Activated naive CD4-positive, alpha-beta T cell treated with anti-CD3 and anti-CD28 coated beads, Interleukin-2, amount 10 ng/mL, durations not matched to agents 7 days and 5 days (primary cell): ENCODE results near the gene ESRP2.

Experiments used
- CTCF ChIA-PET: fragments of 350-600 bp; sonication (Branson Sonifier 250); formaldehyde crosslinking; loops from one replicate; lab custom pipeline; 2021; ENCODE audit warnings: antibody characterized with exemption; lab: Charles Lee
- DNase-seq: peaks from one replicate; pipeline ENCODE4 v3.0.0-alpha.2; 2020
- H3K27ac Mint-ChIP-seq: one replicate; pipeline ENCODE4 v1.8.0; 2021; ENCODE audit warnings: mild to moderate bottlenecking, moderate library complexity, mixed read lengths
- H3K27me3 Mint-ChIP-seq: one replicate; pipeline ENCODE4 v1.8.0; 2021; ENCODE audit warnings: mild to moderate bottlenecking, mixed read lengths
- H3K36me3 Mint-ChIP-seq: one replicate; pipeline ENCODE4 v1.8.0; 2021; ENCODE audit warnings: mixed read lengths
- H3K4me1 Mint-ChIP-seq: one replicate; pipeline ENCODE4 v1.8.0; 2021; ENCODE audit warnings: mixed read lengths
- H3K4me3 Mint-ChIP-seq: one replicate; pipeline ENCODE4 v1.8.0; 2021; ENCODE audit warnings: mild to moderate bottlenecking, moderate library complexity, mixed read lengths
- H3K9me3 Mint-ChIP-seq: one replicate; pipeline ENCODE4 v1.8.0; 2021; ENCODE audit warnings: mixed read lengths

The ESRP2 gene

GRCh38 chr16:68202091-68202519, 33.8 kb downstream of the ESRP2 start:
- peaks cover 2% of the 10 kb centered on the region for H3K4me1 Mint-ChIP-seq
- CTCF ChIA-PET, result interaction anchor here (0.8 kb wide), 1 partner anchor 63 kb away, joined by 3 read pairs; no protein-coding TSS in a partner anchor
- H3K27ac Mint-ChIP-seq, result no peak overlapping the region
- no peaks in the 10 kb centered on the region for H3K27me3 Mint-ChIP-seq
- DNase-seq, result no peak
- no peaks in the 10 kb centered on the region for H3K9me3 Mint-ChIP-seq
- peaks cover 20% of the 10 kb centered on the region for H3K36me3 Mint-ChIP-seq
- no peak overlapping the region for H3K4me3 Mint-ChIP-seq

GRCh38 chr16:68200088-68200783, 35.7 kb downstream of the ESRP2 start:
- Mint-ChIP-seq H3K27ac (no peak overlapping the region), H3K36me3 (peaks cover 14% of the 10 kb centered on the region), H3K4me3 (no peak overlapping the region), H3K9me3 (no peaks in the 10 kb centered on the region), H3K27me3 (no peaks in the 10 kb centered on the region), H3K4me1 (peaks cover 2% of the 10 kb centered on the region)
- DNase-seq, result no peak
- CTCF ChIA-PET, result interaction anchor here (0.7 to 1.0 kb wide), 2 partner anchors 108 to 1671 kb away, joined by 3 read pairs; no protein-coding TSS in a partner anchor

- Mint-ChIP-seq H3K27ac (no peak overlapping the region), H3K4me1 (peaks cover 2% of the 10 kb centered on the region), H3K36me3 (peaks cover 26% of the 10 kb centered on the region), H3K4me3 (no peak overlapping the region), H3K27me3 (no peaks in the 10 kb centered on the region), H3K9me3 (no peaks in the 10 kb centered on the region)
- CTCF ChIA-PET, result no interaction called here
- no peak for DNase-seq
Measured at GRCh38 chr16:68197250-68197649, 38.7 kb downstream of the ESRP2 start.

GRCh38 chr16:68194251-68194650, 41.7 kb downstream of the ESRP2 start:
- H3K4me1 Mint-ChIP-seq, result no peaks in the 10 kb centered on the region
- H3K4me3 Mint-ChIP-seq, result no peak overlapping the region
- H3K9me3 Mint-ChIP-seq, result no peaks in the 10 kb centered on the region
- H3K27me3 Mint-ChIP-seq, result no peaks in the 10 kb centered on the region
- H3K27ac Mint-ChIP-seq, result no peak overlapping the region
- DNase-seq, result no peak
- CTCF ChIA-PET, result no interaction called here
- peaks cover 34% of the 10 kb centered on the region for H3K36me3 Mint-ChIP-seq

GRCh38 chr16:68190736-68191510, 45.0 kb downstream of the ESRP2 start:
- H3K4me3 Mint-ChIP-seq, result no peak overlapping the region
- H3K4me1 Mint-ChIP-seq, result no peaks in the 10 kb centered on the region
- no peaks in the 10 kb centered on the region for H3K9me3 Mint-ChIP-seq
- no peak overlapping the region for H3K27ac Mint-ChIP-seq
- peaks cover 42% of the 10 kb centered on the region for H3K36me3 Mint-ChIP-seq
- H3K27me3 Mint-ChIP-seq, result no peaks in the 10 kb centered on the region
- DNase-seq, result no peak
- CTCF ChIA-PET, result no interaction called here

GRCh38 chr16:68190081-68190480, 45.8 kb downstream of the ESRP2 start:
- Mint-ChIP-seq H3K36me3 (peaks cover 46% of the 10 kb centered on the region), H3K4me1 (no peaks in the 10 kb centered on the region), H3K27ac (no peak overlapping the region), H3K9me3 (no peaks in the 10 kb centered on the region), H3K4me3 (no peak overlapping the region), H3K27me3 (no peaks in the 10 kb centered on the region)
- no peak for DNase-seq
- CTCF ChIA-PET, result no interaction called here

- CTCF ChIA-PET, result no interaction called here
- H3K27me3 Mint-ChIP-seq, result no peaks in the 10 kb centered on the region
- no peak overlapping the region for H3K27ac Mint-ChIP-seq
- no peaks in the 10 kb centered on the region for H3K9me3 Mint-ChIP-seq
- DNase-seq, result no peak
- H3K36me3 Mint-ChIP-seq, result peaks cover 47% of the 10 kb centered on the region
- H3K4me1 Mint-ChIP-seq, result no peaks in the 10 kb centered on the region
- H3K4me3 Mint-ChIP-seq, result no peak overlapping the region
Measured at GRCh38 chr16:68188170-68188569, 47.8 kb downstream of the ESRP2 start.

- DNase-seq, result no peak
- Mint-ChIP-seq H3K4me1 (no peaks in the 10 kb centered on the region), H3K4me3 (no peak overlapping the region), H3K27ac (no peak overlapping the region), H3K9me3 (no peaks in the 10 kb centered on the region), H3K36me3 (peaks cover 47% of the 10 kb centered on the region), H3K27me3 (no peaks in the 10 kb centered on the region)
- CTCF ChIA-PET, result no interaction called here
Measured at GRCh38 chr16:68187505-68187904, 48.4 kb downstream of the ESRP2 start.

GRCh38 chr16:68186877-68187276, 49.0 kb downstream of the ESRP2 start:
- H3K27me3 Mint-ChIP-seq, result no peaks in the 10 kb centered on the region
- no peak overlapping the region for H3K4me3 Mint-ChIP-seq
- H3K4me1 Mint-ChIP-seq, result no peaks in the 10 kb centered on the region
- no peak overlapping the region for H3K27ac Mint-ChIP-seq
- H3K9me3 Mint-ChIP-seq, result no peaks in the 10 kb centered on the region
- CTCF ChIA-PET, result no interaction called here
- H3K36me3 Mint-ChIP-seq, result peaks cover 48% of the 10 kb centered on the region
- DNase-seq, result no peak

- no peak for DNase-seq
- H3K36me3 Mint-ChIP-seq, result peaks cover 61% of the 10 kb centered on the region
- CTCF ChIA-PET, result interaction anchor here (1.7 kb wide), 1 partner anchor 45 kb away, joined by 3 read pairs; no protein-coding TSS in a partner anchor
- no peak overlapping the region for H3K27ac Mint-ChIP-seq
- H3K9me3 Mint-ChIP-seq, result no peaks in the 10 kb centered on the region
- H3K4me3 Mint-ChIP-seq, result no peak overlapping the region
- H3K27me3 Mint-ChIP-seq, result no peaks in the 10 kb centered on the region
- no peaks in the 10 kb centered on the region for H3K4me1 Mint-ChIP-seq
Measured at GRCh38 chr16:68183046-68183445, 52.9 kb downstream of the ESRP2 start.

- no peaks in the 10 kb centered on the region for H3K9me3 Mint-ChIP-seq
- no peaks in the 10 kb centered on the region for H3K27me3 Mint-ChIP-seq
- CTCF ChIA-PET, result interaction anchor here (0.5 to 1.1 kb wide), 3 partner anchors 49 to 454 kb away, joined by 3 read pairs; no protein-coding TSS in a partner anchor
- peaks cover 74% of the 10 kb centered on the region for H3K36me3 Mint-ChIP-seq
- H3K27ac Mint-ChIP-seq, result no peak overlapping the region
- H3K4me3 Mint-ChIP-seq, result no peak overlapping the region
- H3K4me1 Mint-ChIP-seq, result peaks cover 4% of the 10 kb centered on the region
- no peak for DNase-seq
Measured at GRCh38 chr16:68179855-68180254, 56.1 kb downstream of the ESRP2 start.

- Mint-ChIP-seq H3K4me1 (peaks cover 4% of the 10 kb centered on the region), H3K27me3 (no peaks in the 10 kb centered on the region), H3K9me3 (no peaks in the 10 kb centered on the region), H3K4me3 (no peak overlapping the region), H3K27ac (no peak overlapping the region), H3K36me3 (peaks cover 75% of the 10 kb centered on the region)
- CTCF ChIA-PET, result interaction anchor here (0.8 to 1.1 kb wide), 3 partner anchors 49 to 138 kb away, joined by 3 to 4 read pairs (median 3); no protein-coding TSS in a partner anchor
- DNase-seq, result no peak
Measured at GRCh38 chr16:68179196-68179795, 56.6 kb downstream of the ESRP2 start.
